HEK293 (cell line): ENCODE measurements around the gene ARHGAP33.

Experiments
- CTCF ChIA-PET: fragments of 350-600 bp; formaldehyde crosslinking; extraction: SDS; loops from one replicate; lab custom pipeline; 2021; ENCODE audit warnings: antibody characterized with exemption; lab: Yijun Ruan, JAX
- POLR2A ChIA-PET: fragments of 300-600 bp; formaldehyde crosslinking; extraction: SDS; loops from one replicate; lab custom pipeline; 2020; ENCODE audit warnings: antibody characterized with exemption, inconsistent platforms; lab: Yijun Ruan, JAX
- H3K27ac ChIP-seq: fragments of 200-500 bp; sonication (Bioruptor generic); 2 replicates; pipeline ENCODE4 v1.5.1; 2014; ENCODE audit warnings: low read depth, low read length, control low read depth, inconsistent platforms; ENCODE audit errors: extremely low read depth
- H3K36me3 ChIP-seq, 2 experiments: fragments of 200-500 bp in 1 of 2; sonication (Bioruptor generic) in 1 of 2; 1 replicate in 1 of 2; 2 replicates in 1 of 2; pipeline ENCODE4 v1.5.1; 2014 to 2017; ENCODE audit warnings: inconsistent platforms in 2 of 2, low read length in 2 of 2; ENCODE audit not compliant: control insufficient read depth in 2 of 2, insufficient read depth in 1 of 2
- H3K4me1 ChIP-seq: fragments of 200-500 bp; sonication (Bioruptor generic); 2 replicates; pipeline ENCODE4 v1.5.1; 2014; ENCODE audit warnings: mild to moderate bottlenecking, low read length, inconsistent platforms; ENCODE audit not compliant: control insufficient read depth, insufficient read depth
- H3K4me3 ChIP-seq: 2 replicates; pipeline ENCODE4 v1.5.1; 2011; ENCODE audit warnings: low read depth, mild to moderate bottlenecking, control low read depth, low read length, moderate library complexity
- H3K9me3 ChIP-seq: fragments of 200-500 bp; sonication (Bioruptor generic); 2 replicates; pipeline ENCODE4 v1.5.1; 2014; ENCODE audit warnings: low read depth, low read length, inconsistent platforms; ENCODE audit not compliant: control insufficient read depth, insufficient read depth
- KLF16 ChIP-seq: fragments of 450-650 bp; formaldehyde crosslinking; IDR thresholded peaks from 2 replicates; pipeline ENCODE4 v1.5.1; 2017; ENCODE audit warnings: missing biosample characterization, missing genetic modification characterization
- KLF8 ChIP-seq: fragments of 450-650 bp; formaldehyde crosslinking; IDR thresholded peaks from 2 replicates; pipeline ENCODE4 v1.5.1; 2016; ENCODE audit warnings: missing biosample characterization, missing genetic modification characterization
- PRDM1 ChIP-seq: fragments of 450-650 bp; formaldehyde crosslinking; IDR thresholded peaks from 2 replicates; pipeline ENCODE4; 2016; ENCODE audit warnings: missing biosample characterization, missing genetic modification characterization
- SCRT1 ChIP-seq: fragments of 450-650 bp; formaldehyde crosslinking; IDR thresholded peaks from 2 replicates; pipeline ENCODE4 v1.5.1; 2016; ENCODE audit warnings: missing biosample characterization, missing genetic modification characterization, borderline replicate concordance
- ZBTB1 ChIP-seq: fragments of 450-650 bp; formaldehyde crosslinking; IDR thresholded peaks from 2 replicates; pipeline ENCODE4 v1.5.1; 2016; ENCODE audit warnings: missing biosample characterization, missing genetic modification characterization
- ZIC2 ChIP-seq: fragments of 450-650 bp; formaldehyde crosslinking; IDR thresholded peaks from 2 replicates; pipeline ENCODE4 v1.5.1; 2016; ENCODE audit warnings: missing biosample characterization, missing genetic modification characterization
- ZNF155 ChIP-seq: fragments of 450-650 bp; formaldehyde crosslinking; IDR thresholded peaks from 2 replicates; pipeline ENCODE4 v1.5.1; 2016; ENCODE audit warnings: missing biosample characterization, missing genetic modification characterization
- ZNF16 ChIP-seq: fragments of 450-650 bp; formaldehyde crosslinking; IDR thresholded peaks from 2 replicates; pipeline ENCODE4 v1.5.1; 2016; ENCODE audit warnings: low read depth, missing biosample characterization, missing genetic modification characterization
- ZNF248 ChIP-seq: fragments of 450-650 bp; formaldehyde crosslinking; IDR thresholded peaks from 2 replicates; pipeline ENCODE4 v1.5.1; 2017; ENCODE audit warnings: missing biosample characterization, missing genetic modification characterization
- ZNF37A ChIP-seq: fragments of 450-650 bp; IDR thresholded peaks from 2 replicates; pipeline ENCODE4 v1.5.1; 2018; ENCODE audit warnings: missing biosample characterization, missing genetic modification characterization
- ZNF473 ChIP-seq: fragments of 450-650 bp; formaldehyde crosslinking; IDR thresholded peaks from 2 replicates; pipeline ENCODE4 v1.5.1; 2017; ENCODE audit warnings: missing biosample characterization, missing genetic modification characterization
- ZNF585B ChIP-seq: fragments of 450-650 bp; formaldehyde crosslinking; IDR thresholded peaks from 2 replicates; pipeline ENCODE4 v1.5.1; 2016; ENCODE audit warnings: missing biosample characterization, missing genetic modification characterization
- ZNF626 ChIP-seq: fragments of 450-650 bp; sonication (Bioruptor Pico); formaldehyde crosslinking; IDR thresholded peaks from 2 replicates; pipeline ENCODE4 v1.5.1; 2018; ENCODE audit warnings: missing biosample characterization, missing genetic modification characterization, inconsistent platforms
- ZNF629 ChIP-seq: fragments of 450-650 bp; formaldehyde crosslinking; IDR thresholded peaks from 2 replicates; pipeline ENCODE4 v1.5.1; 2017; ENCODE audit warnings: missing biosample characterization, missing genetic modification characterization
- ZNF660 ChIP-seq: fragments of 450-650 bp; IDR thresholded peaks from 2 replicates; pipeline ENCODE4 v1.5.1; 2018; ENCODE audit warnings: missing biosample characterization, mild to moderate bottlenecking, missing genetic modification characterization
- ZNF777 ChIP-seq: fragments of 450-650 bp; formaldehyde crosslinking; IDR thresholded peaks from 2 replicates; pipeline ENCODE4 v1.5.1; 2017; ENCODE audit warnings: missing biosample characterization, missing genetic modification characterization, borderline replicate concordance
- ZNF830 ChIP-seq: fragments of 450-650 bp; IDR thresholded peaks from 2 replicates; pipeline ENCODE4 v1.5.0; 2018; ENCODE audit warnings: missing biosample characterization, missing genetic modification characterization, low read depth, mild to moderate bottlenecking, moderate library complexity
- TF ChIP-seq, protein P1 (sequence below): fragments of 450-650 bp; formaldehyde crosslinking; IDR thresholded peaks from 2 replicates; pipeline ENCODE4 v1.5.1; 2016; ENCODE audit warnings: missing biosample characterization, missing genetic modification characterization, borderline replicate concordance
- TF ChIP-seq, protein P2 (sequence below): fragments of 450-650 bp; formaldehyde crosslinking; IDR thresholded peaks from 2 replicates; pipeline ENCODE4 v1.5.1; 2016; ENCODE audit warnings: missing biosample characterization, missing genetic modification characterization, borderline replicate concordance
- TF ChIP-seq, protein P3 (sequence below): fragments of 450-650 bp; formaldehyde crosslinking; IDR thresholded peaks from 2 replicates; pipeline ENCODE4 v1.5.1; 2016; ENCODE audit warnings: missing biosample characterization, missing genetic modification characterization

The ARHGAP33 gene

DNA sequence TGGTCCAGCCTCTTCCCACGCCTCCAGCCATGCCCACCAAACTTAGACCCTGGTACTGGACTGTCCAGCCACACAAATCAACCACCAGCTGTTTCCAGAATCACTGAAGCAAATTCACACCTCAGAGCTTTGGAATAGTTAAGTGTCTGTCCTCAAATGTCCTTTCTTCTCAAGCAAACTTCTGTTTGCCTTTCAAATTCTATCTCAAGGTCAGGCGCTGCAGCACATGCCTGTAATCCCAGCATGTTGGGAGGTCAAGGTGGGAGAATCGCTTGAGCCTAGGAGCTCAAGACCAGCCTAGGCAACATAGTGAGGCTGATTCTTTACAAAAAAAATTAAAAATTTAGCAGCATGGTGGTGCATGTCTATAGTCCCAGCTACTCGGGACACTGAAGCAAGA lies 56.7 kb downstream of the ARHGAP33 start:
- Histone ChIP-seq H3K36me3 (no peaks in the 10 kb centered on the region; a peak in 1 of 3 replicates), H3K4me1 (no peaks in the 10 kb centered on the region; the same call in 1 of the 2 replicates), H3K27ac (no peak overlapping the region), H3K4me3 (no peak overlapping the region), H3K9me3 (peaks cover 2% of the 10 kb centered on the region; the same call in 1 of the 2 replicates)
- POLR2A ChIA-PET = no interaction called here
- CTCF ChIA-PET = interaction anchor here (0.6 to 1.3 kb wide), 5 partner anchors 9 to 63 kb away, joined by 3 to 5 read pairs (median 3); no protein-coding TSS in a partner anchor
- TF ChIP-seq ZNF16 (tag by site-specific recombination) (no peak), ZNF660 (tag by site-specific recombination) (no peak), ZNF248 (no peak), ZBTB1 (no peak), ZNF155 (tag by site-specific recombination) (no peak)
- TF ChIP-seq, protein P1, sequence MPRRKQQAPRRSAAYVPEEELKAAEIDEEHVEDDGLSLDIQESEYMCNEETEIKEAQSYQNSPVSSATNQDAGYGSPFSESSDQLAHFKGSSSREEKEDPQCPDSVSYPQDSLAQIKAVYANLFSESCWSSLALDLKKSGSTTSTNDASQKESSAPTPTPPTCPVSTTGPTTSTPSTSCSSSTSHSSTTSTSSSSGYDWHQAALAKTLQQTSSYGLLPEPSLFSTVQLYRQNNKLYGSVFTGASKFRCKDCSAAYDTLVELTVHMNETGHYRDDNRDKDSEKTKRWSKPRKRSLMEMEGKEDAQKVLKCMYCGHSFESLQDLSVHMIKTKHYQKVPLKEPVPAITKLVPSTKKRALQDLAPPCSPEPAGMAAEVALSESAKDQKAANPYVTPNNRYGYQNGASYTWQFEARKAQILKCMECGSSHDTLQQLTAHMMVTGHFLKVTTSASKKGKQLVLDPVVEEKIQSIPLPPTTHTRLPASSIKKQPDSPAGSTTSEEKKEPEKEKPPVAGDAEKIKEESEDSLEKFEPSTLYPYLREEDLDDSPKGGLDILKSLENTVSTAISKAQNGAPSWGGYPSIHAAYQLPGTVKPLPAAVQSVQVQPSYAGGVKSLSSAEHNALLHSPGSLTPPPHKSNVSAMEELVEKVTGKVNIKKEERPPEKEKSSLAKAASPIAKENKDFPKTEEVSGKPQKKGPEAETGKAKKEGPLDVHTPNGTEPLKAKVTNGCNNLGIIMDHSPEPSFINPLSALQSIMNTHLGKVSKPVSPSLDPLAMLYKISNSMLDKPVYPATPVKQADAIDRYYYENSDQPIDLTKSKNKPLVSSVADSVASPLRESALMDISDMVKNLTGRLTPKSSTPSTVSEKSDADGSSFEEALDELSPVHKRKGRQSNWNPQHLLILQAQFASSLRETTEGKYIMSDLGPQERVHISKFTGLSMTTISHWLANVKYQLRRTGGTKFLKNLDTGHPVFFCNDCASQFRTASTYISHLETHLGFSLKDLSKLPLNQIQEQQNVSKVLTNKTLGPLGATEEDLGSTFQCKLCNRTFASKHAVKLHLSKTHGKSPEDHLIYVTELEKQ (tag by site-specific recombination) = no peak
- TF ChIP-seq, protein P2, sequence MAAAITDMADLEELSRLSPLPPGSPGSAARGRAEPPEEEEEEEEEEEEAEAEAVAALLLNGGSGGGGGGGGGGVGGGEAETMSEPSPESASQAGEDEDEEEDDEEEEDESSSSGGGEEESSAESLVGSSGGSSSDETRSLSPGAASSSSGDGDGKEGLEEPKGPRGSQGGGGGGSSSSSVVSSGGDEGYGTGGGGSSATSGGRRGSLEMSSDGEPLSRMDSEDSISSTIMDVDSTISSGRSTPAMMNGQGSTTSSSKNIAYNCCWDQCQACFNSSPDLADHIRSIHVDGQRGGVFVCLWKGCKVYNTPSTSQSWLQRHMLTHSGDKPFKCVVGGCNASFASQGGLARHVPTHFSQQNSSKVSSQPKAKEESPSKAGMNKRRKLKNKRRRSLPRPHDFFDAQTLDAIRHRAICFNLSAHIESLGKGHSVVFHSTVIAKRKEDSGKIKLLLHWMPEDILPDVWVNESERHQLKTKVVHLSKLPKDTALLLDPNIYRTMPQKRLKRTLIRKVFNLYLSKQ = no peak

DNA sequence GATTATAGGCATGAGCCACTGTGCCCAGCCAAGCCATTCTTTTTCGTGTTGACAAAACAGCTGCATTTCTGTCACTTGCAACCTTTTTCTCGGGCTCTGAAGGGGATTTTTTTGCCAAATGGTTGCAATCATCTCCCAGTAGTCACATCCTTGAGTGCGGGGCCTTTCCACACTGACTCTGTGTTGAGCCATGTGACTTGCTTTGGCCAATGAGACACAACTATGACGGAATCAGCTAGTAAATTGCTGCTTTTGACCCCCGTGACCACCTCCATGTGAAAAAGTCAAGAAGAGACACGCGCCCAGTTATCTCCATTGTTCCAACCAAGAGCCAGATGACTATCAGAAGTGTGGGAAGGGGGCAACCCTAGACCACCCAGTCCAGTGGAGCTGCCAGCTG lies 58.6 kb downstream of the ARHGAP33 start:
- no peak for TF ChIP-seq ZNF626 (tag by site-specific recombination)
- no peak for TF ChIP-seq KLF8 (tag by site-specific recombination)
- no peak for TF ChIP-seq ZNF585B (tag by site-specific recombination)
- TF ChIP-seq, protein P3, sequence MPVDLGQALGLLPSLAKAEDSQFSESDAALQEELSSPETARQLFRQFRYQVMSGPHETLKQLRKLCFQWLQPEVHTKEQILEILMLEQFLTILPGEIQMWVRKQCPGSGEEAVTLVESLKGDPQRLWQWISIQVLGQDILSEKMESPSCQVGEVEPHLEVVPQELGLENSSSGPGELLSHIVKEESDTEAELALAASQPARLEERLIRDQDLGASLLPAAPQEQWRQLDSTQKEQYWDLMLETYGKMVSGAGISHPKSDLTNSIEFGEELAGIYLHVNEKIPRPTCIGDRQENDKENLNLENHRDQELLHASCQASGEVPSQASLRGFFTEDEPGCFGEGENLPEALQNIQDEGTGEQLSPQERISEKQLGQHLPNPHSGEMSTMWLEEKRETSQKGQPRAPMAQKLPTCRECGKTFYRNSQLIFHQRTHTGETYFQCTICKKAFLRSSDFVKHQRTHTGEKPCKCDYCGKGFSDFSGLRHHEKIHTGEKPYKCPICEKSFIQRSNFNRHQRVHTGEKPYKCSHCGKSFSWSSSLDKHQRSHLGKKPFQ (tag by site-specific recombination) = no peak
- no peak for TF ChIP-seq SCRT1 (tag by site-specific recombination)
- TF ChIP-seq ZNF473 = no peak
- TF ChIP-seq ZNF830 = no peak
- no peak for TF ChIP-seq ZNF629 (tag by site-specific recombination)
- TF ChIP-seq PRDM1 (tag by site-specific recombination) = no peak
- TF ChIP-seq ZIC2 (tag by site-specific recombination) = no peak
- TF ChIP-seq KLF16 (tag by site-specific recombination) = no peak
- TF ChIP-seq ZNF37A (tag by site-specific recombination) = no peak
- TF ChIP-seq ZNF777 (tag by site-specific recombination) = no peak
- peaks cover 2% of the 10 kb centered on the region; the same call in 1 of the 2 replicates for H3K9me3 ChIP-seq
- H3K27ac ChIP-seq = no peak overlapping the region
- no peak overlapping the region for H3K4me3 ChIP-seq
- ChIA-PET POLR2A (interaction anchor here (2.4 kb wide), 1 partner anchor 94 kb away, joined by 7 read pairs; no protein-coding TSS in a partner anchor), CTCF (interaction anchor here (0.5 to 1.7 kb wide), 6 partner anchors 8 to 769 kb away, joined by 3 to 4 read pairs (median 3); no protein-coding TSS in a partner anchor)
- no peaks in the 10 kb centered on the region for H3K36me3 ChIP-seq
- no peaks in the 10 kb centered on the region; the same call in 1 of the 2 replicates for H3K4me1 ChIP-seq
